Smooth muscle cell (in vitro differentiated cells): ENCODE results near the gene PDCL2. TPM values are rescaled to one million over a fixed set of nuclear protein-coding genes. Genes with fewer than 3 reads are reported as not detected.

Experiments
- DNase-seq: peaks from one replicate; lab custom pipeline; 2025; ENCODE audit not compliant: unreplicated experiment; lab: John Stamatoyannopoulos, UW
- H2AFZ ChIP-seq: fragments of 200-600 bp; sonication (generic); 2 replicates; pipeline ENCODE4 v1.6.0; 2016; ENCODE audit warnings: antibody characterized with exemption, low read depth, mild to moderate bottlenecking
- H3F3A ChIP-seq: fragments of 200-600 bp; sonication (generic); 2 replicates; pipeline ENCODE4 v1.6.0; 2017; ENCODE audit warnings: antibody characterized with exemption, low read depth
- H3K27ac ChIP-seq: fragments of 200-600 bp; sonication (generic); 2 replicates; pipeline ENCODE4 v1.5.1; 2016; ENCODE audit warnings: low read depth, mild to moderate bottlenecking
- H3K27me3 ChIP-seq: fragments of 200-600 bp; sonication (generic); 2 replicates; pipeline ENCODE4 v1.6.1; 2016; ENCODE audit warnings: low read depth, mild to moderate bottlenecking
- H3K36me3 ChIP-seq: fragments of 200-600 bp; sonication (generic); 2 replicates; pipeline ENCODE4 v1.5.1; 2016; ENCODE audit warnings: low read depth
- H3K4me1 ChIP-seq: fragments of 200-600 bp; sonication (generic); 2 replicates; pipeline ENCODE4 v1.5.1; 2016; ENCODE audit warnings: low read depth
- H3K4me2 ChIP-seq: fragments of 200-600 bp; sonication (generic); 2 replicates; pipeline ENCODE4 v1.6.0; 2016; ENCODE audit warnings: mild to moderate bottlenecking
- H3K4me3 ChIP-seq: fragments of 200-600 bp; sonication (generic); 2 replicates; pipeline ENCODE4 v1.5.1; 2016; ENCODE audit warnings: mild to moderate bottlenecking
- H3K79me2 ChIP-seq: fragments of 200-600 bp; sonication (generic); 2 replicates; pipeline ENCODE4 v1.6.0; 2016; ENCODE audit warnings: low read depth, mild to moderate bottlenecking
- H3K9ac ChIP-seq: fragments of 200-600 bp; sonication (generic); 2 replicates; pipeline ENCODE4 v1.6.0; 2016; ENCODE audit warnings: low read depth
- H3K9me3 ChIP-seq: fragments of 200-600 bp; sonication (generic); replicated peaks from 2 replicates; pipeline ENCODE4 v1.5.1; 2016; ENCODE audit warnings: low read depth
- H4K20me1 ChIP-seq: fragments of 200-600 bp; sonication (generic); 2 replicates; pipeline ENCODE4 v1.6.0; 2016; ENCODE audit warnings: low read depth
- WGBS: methylation state at CpG from one replicate; pipeline ENCODE4 v1.1.7; 2016; ENCODE audit warnings: low lambda C conversion rate; 5-methylcytosine and 5-hydroxymethylcytosine counted together
- polyA plus RNA-seq: library from polyadenylated mRNA; unstranded; fragments of >200 nt; fragmentation: Nextera tagmentation; extraction: Ambion mirVana; gene quantifications from 2 replicates; pipeline ENCODE4 v1.2.1, GENCODE V29; 2016
- total RNA-seq: library from RNA; depleted of rRNA; stranded (reverse); fragments of >200 nt; gene quantifications from 2 replicates; pipeline ENCODE4 v1.2.3, GENCODE V29; 2014
- TF ChIP-seq, protein P1 (sequence below): fragments of 200-600 bp; sonication (generic); IDR thresholded peaks from 2 replicates; pipeline ENCODE4 v1.5.1; 2017; ENCODE audit warnings: borderline replicate concordance, mild to moderate bottlenecking, antibody characterized with exemption; ENCODE audit not compliant: insufficient read depth, poor library complexity, severe bottlenecking

Gene PDCL2
- total and polyA plus RNA-seq, 2 experiments from 2014 or later, result not detected

DNA sequence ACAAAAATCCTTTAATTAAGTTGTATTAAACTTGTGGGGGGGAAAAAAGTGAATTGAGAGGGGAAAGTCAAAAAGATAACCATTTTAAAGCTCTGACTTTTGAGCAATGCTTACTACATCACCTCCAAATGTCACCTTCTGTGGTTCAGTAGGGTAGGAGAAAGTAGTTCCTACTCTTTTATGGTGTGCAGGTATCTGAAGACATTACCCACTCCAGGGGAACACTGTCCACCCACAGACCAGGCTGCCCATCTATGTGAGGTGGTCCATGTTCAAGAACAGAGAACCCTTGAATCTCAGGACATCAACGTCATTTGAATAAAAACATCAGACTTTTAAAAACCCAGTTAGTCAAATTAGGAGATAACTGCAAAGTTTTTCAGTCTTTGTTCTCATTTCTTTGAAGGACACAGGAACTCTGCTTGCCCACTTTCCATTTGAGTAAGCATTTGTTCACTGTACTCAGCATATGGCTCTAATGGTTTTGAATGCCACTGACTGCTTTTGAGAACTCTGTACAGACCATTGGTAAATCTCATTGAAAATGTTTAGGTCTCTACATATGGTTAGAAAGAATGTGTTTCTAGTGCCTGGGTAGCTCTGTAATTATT is 25.6 kb upstream of the PDCL2 start:
- no peaks in the 10 kb centered on the region for H3K27me3 ChIP-seq
- no peaks in the 10 kb centered on the region for H3K9me3 ChIP-seq
- H3K79me2 ChIP-seq, result no peaks in the 10 kb centered on the region
- H3K4me3 ChIP-seq, result no peak overlapping the region
- H3K36me3 ChIP-seq, result no peaks in the 10 kb centered on the region
- TF ChIP-seq, protein P1, sequence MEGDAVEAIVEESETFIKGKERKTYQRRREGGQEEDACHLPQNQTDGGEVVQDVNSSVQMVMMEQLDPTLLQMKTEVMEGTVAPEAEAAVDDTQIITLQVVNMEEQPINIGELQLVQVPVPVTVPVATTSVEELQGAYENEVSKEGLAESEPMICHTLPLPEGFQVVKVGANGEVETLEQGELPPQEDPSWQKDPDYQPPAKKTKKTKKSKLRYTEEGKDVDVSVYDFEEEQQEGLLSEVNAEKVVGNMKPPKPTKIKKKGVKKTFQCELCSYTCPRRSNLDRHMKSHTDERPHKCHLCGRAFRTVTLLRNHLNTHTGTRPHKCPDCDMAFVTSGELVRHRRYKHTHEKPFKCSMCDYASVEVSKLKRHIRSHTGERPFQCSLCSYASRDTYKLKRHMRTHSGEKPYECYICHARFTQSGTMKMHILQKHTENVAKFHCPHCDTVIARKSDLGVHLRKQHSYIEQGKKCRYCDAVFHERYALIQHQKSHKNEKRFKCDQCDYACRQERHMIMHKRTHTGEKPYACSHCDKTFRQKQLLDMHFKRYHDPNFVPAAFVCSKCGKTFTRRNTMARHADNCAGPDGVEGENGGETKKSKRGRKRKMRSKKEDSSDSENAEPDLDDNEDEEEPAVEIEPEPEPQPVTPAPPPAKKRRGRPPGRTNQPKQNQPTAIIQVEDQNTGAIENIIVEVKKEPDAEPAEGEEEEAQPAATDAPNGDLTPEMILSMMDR, result no peak
- H4K20me1 ChIP-seq, result no peaks in the 10 kb centered on the region
- 94% methylated on average over 1 of the region's 1 CpG for WGBS
- H3K4me2 ChIP-seq, result no peak overlapping the region
- H3K4me1 ChIP-seq, result no peaks in the 10 kb centered on the region
- H3K27ac ChIP-seq, result no peak overlapping the region
- H3F3A ChIP-seq, result no peaks in the 10 kb centered on the region
- H2AFZ ChIP-seq, result no peak overlapping the region
- DNase-seq, result no peak
- no peak overlapping the region for H3K9ac ChIP-seq

DNA sequence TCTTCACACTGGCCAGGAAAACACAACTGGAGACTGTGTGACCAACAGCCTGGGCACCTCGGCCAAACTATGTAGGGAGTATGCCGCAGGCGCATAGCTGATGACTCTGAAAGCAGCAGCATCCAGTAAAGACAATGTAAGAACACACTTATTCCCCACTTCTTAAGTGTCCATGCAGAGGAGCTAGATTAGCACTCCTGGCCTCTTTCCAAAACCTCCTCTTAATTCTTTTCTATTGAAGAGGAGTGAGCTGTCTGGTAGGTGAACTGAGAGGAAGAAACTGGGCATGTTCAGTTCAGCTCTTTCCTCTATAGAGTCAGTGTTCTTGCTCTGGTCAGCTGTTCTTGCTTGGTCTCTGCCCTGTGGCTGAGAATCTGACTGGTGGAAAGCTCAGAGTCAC is 23.0 kb upstream of the PDCL2 start:
- H3K36me3 ChIP-seq, result no peaks in the 10 kb centered on the region
- WGBS, result 96% methylated on average over 3 of the region's 3 CpGs
- DNase-seq, result no peak
- no peaks in the 10 kb centered on the region for H3K79me2 ChIP-seq
- no peak overlapping the region for H3K4me3 ChIP-seq
- TF ChIP-seq, protein P1, result no peak
- H3K4me1 ChIP-seq, result no peaks in the 10 kb centered on the region
- no peak overlapping the region for H3K27ac ChIP-seq
- no peak overlapping the region for H2AFZ ChIP-seq
- no peaks in the 10 kb centered on the region for H3K27me3 ChIP-seq
- no peaks in the 10 kb centered on the region for H4K20me1 ChIP-seq
- H3K9me3 ChIP-seq, result no peaks in the 10 kb centered on the region
- no peaks in the 10 kb centered on the region for H3F3A ChIP-seq
- no peak overlapping the region for H3K4me2 ChIP-seq
- H3K9ac ChIP-seq, result no peak overlapping the region

DNA sequence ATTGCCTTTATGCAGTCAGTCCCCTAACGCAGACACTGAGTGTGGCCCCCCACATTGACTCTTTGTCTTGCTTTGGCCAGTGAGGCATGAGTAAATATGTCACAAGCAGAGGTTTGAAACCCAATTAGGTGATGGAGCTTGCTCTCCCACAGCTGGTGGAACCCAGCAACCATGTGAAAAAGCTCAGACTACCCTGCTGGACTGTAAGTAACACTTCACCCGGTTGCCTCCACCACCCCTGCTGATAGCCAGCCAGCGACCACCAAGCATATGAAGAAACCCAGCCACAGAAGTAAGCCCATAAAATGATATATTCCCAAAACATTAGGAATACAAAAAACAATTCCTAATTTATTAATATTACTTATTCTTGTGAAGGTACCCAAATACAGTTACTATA is 21.6 kb upstream of the PDCL2 start:
- Histone ChIP-seq H3K4me2 (no peak overlapping the region), H3K4me1 (no peaks in the 10 kb centered on the region), H3K79me2 (no peaks in the 10 kb centered on the region), H3K9ac (no peak overlapping the region), H3K36me3 (no peaks in the 10 kb centered on the region), H3K9me3 (no peaks in the 10 kb centered on the region), H3K27ac (no peak overlapping the region), H3F3A (no peaks in the 10 kb centered on the region), H2AFZ (no peak overlapping the region), H3K27me3 (no peaks in the 10 kb centered on the region), H3K4me3 (no peak overlapping the region), H4K20me1 (no peaks in the 10 kb centered on the region)
- TF ChIP-seq, protein P1, result no peak
- no peak for DNase-seq
- WGBS, result 83% methylated on average over 3 of the region's 3 CpGs

DNA sequence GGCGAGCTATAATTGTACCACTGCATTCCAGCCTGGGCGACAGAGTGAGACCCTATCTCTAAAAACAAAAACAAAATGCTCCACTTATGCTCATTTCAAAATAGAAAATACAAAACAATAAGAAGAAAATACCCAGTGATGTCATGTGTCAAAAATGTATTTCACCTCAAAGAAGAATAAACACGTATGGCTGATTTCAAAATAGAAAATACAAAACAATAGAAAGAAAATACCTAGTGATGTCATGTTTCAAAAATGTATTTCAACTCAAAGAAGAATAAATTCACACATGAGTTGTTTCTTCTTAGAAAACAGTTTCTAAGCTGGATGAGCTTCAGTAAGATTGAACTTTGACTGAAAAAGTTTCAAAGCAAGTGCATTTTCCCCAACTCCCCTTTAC is 20.3 kb upstream of the PDCL2 start:
- TF ChIP-seq, protein P1, result no peak
- Histone ChIP-seq H3K9ac (no peak overlapping the region), H3F3A (no peaks in the 10 kb centered on the region), H3K27me3 (no peaks in the 10 kb centered on the region), H3K79me2 (no peaks in the 10 kb centered on the region), H3K4me1 (no peaks in the 10 kb centered on the region), H3K9me3 (no peaks in the 10 kb centered on the region), H3K27ac (peak overlapping the region; percentile 34), H3K36me3 (no peaks in the 10 kb centered on the region), H3K4me2 (no peak overlapping the region), H3K4me3 (no peak overlapping the region), H2AFZ (no peak overlapping the region), H4K20me1 (no peaks in the 10 kb centered on the region)
- DNase-seq, result no peak
- WGBS, result 83% methylated on average over 3 of the region's 3 CpGs
